ENCODE data around the gene GALNT8. TPM values are rescaled to one million over a fixed set of nuclear protein-coding genes. Genes with fewer than 3 reads are reported as not detected.

The GALNT8 gene
- total and polyA plus RNA-seq, 4 donors: 0.09 to 1.3 (median 0.35) TPM

DNA sequence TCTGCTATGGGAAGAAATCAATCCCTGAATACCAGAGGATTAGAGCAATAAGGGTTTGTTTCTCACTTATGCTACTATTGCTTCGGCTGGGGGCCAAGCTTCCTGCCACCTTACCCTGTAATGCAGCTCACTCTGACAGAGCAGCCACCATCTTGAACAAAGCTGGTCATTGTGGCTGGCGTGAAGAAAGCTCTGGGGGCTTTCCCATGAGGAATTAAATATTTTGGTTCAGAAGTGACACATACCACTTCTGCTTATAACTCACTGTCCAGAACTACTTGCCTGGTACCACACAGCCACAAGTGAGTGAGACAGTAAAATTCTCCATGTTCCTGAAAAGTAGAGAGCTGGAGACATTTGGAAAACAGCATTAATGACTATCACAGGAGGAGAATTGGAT lies 82.6 kb downstream of the GALNT8 start:
- DNase-seq: no peak
- TF ChIP-seq, protein P1, sequence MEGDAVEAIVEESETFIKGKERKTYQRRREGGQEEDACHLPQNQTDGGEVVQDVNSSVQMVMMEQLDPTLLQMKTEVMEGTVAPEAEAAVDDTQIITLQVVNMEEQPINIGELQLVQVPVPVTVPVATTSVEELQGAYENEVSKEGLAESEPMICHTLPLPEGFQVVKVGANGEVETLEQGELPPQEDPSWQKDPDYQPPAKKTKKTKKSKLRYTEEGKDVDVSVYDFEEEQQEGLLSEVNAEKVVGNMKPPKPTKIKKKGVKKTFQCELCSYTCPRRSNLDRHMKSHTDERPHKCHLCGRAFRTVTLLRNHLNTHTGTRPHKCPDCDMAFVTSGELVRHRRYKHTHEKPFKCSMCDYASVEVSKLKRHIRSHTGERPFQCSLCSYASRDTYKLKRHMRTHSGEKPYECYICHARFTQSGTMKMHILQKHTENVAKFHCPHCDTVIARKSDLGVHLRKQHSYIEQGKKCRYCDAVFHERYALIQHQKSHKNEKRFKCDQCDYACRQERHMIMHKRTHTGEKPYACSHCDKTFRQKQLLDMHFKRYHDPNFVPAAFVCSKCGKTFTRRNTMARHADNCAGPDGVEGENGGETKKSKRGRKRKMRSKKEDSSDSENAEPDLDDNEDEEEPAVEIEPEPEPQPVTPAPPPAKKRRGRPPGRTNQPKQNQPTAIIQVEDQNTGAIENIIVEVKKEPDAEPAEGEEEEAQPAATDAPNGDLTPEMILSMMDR (IDR thresholded peaks at IDR 0.05; ENCODE audit: control extremely low read depth, extremely low read depth): no peak
- Histone ChIP-seq H3K4me1 (ENCODE audit: control insufficient read depth in 5 of 5, insufficient read depth in 5 of 5, low read length in 5 of 5) (no peaks in the 10 kb centered on the region), H3K4me3 (no peak overlapping the region), H3K9ac (ENCODE audit: insufficient read depth in 1 of 2, low read length in 2 of 2) (no peak overlapping the region), H3K9me3 (ENCODE audit: control insufficient read depth in 4 of 4, insufficient read depth in 3 of 4, low read length in 3 of 4) (peaks cover 0 to 3% (median 0%) of the 10 kb centered on the region in 4 donors), H3K36me3 (ENCODE audit: control insufficient read depth in 4 of 4, insufficient read depth in 4 of 4, low read length in 4 of 4) (no peaks in the 10 kb centered on the region), H3K27me3 (ENCODE audit: control insufficient read depth in 3 of 3, insufficient read depth in 3 of 3, low read length in 2 of 3) (peaks cover 0 to 32% (median 11%) of the 10 kb centered on the region in 3 donors), H3K27ac (ENCODE audit: low read depth in 1 of 2, low read length in 1 of 2) (no peak overlapping the region)
- 76 to 80% methylated on average over 2 of the region's 2 CpGs for WGBS, 2 donors
- no peak for ATAC-seq (ENCODE audit: insufficient read depth, low FRiP score)

DNA sequence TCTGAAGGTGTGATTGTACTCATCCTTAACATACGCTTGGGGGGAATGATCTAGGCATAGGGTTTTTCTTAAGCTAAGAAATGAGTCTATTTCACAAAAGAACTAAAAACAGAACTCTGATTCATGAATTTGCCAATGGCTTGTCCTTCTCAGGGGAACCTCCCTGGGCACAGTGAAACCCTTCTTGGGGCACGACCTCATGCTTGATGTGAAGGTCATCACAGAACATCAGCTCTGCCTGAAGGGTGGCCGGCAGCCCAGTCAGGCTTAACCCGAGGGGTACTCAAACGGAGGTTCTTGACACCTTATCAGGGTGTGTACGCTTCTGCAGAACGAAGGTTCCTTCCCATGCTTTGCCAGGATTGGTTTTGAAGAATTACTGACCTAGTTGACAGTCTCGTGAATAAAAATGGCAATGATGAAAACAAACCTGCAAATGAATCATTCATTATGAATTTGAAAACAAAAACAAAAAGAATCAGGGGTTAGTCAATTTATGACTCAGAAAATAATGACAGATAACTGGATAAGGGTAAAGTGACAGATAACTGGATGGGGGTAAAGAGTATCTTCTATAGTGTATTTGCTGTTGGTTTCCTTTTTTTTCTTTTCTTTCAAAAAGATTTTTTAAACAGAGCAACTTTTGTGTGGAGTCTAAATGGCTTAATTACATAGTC lies 86.4 kb downstream of the GALNT8 start:
- peaks cover 0 to 6% (median 0%) of the 10 kb centered on the region in 4 donors for H3K9me3 ChIP-seq (ENCODE audit: control insufficient read depth in 4 of 4, insufficient read depth in 3 of 4, low read length in 3 of 4)
- no peaks in the 10 kb centered on the region for H3K36me3 ChIP-seq (ENCODE audit: control insufficient read depth in 4 of 4, insufficient read depth in 4 of 4, low read length in 4 of 4)
- H3K27me3 ChIP-seq (ENCODE audit: control insufficient read depth in 3 of 3, insufficient read depth in 3 of 3, low read length in 2 of 3): peaks cover 8 to 49% (median 20%) of the 10 kb centered on the region in 3 donors
- DNase-seq (no peak), ATAC-seq (ENCODE audit: insufficient read depth, low FRiP score) (no peak)
- no peak overlapping the region for H3K4me3 ChIP-seq
- no peak overlapping the region for H3K9ac ChIP-seq (ENCODE audit: insufficient read depth in 1 of 2, low read length in 2 of 2)
- TF ChIP-seq, protein P1 (IDR thresholded peaks at IDR 0.05; ENCODE audit: control extremely low read depth, extremely low read depth): no peak
- peaks cover 0 to 13% (median 3%) of the 10 kb centered on the region in 5 donors for H3K4me1 ChIP-seq (ENCODE audit: control insufficient read depth in 5 of 5, insufficient read depth in 5 of 5, low read length in 5 of 5)
- 66 to 86% methylated on average over 8 of the region's 8 CpGs for WGBS, 2 donors
- no peak overlapping the region for H3K27ac ChIP-seq (ENCODE audit: low read depth in 1 of 2, low read length in 1 of 2)

DNA sequence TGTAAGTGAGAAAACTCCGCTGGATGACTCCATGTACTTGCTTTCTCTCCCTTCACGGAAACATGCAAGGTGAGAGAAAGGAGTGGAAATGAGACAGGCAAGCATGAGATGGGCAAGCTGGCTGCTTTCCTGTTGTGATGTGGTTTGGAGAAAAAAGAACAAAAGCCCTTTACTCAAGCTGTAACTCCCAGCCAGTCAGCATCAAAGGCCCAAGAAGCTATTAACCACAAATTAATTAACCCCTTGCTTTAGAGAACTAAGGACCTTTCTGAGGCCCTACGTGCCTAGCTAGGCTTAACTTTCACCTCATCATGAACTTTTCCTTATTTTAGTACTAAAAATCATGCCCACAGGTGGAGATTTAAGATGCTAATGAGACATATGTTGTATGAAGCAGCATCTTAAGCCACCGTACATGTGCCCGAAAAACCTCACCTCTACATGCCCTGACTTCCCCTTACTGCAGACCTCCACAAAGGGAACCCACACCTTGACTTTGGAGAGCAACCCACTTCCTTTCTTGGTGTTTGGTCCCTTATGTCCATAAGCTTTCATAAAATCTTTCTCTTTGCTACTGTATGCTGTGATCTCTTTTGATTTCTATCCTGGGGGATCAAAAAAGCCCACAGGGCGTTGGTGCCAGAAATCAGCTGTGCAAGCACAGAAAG lies 87.0 kb downstream of the GALNT8 start:
- no peak for DNase-seq
- Histone ChIP-seq H3K9me3 (ENCODE audit: control insufficient read depth in 4 of 4, insufficient read depth in 3 of 4, low read length in 3 of 4) (peaks cover 0 to 6% (median 0%) of the 10 kb centered on the region in 4 donors), H3K27ac (ENCODE audit: low read depth in 1 of 2, low read length in 1 of 2) (no peak overlapping the region), H3K9ac (ENCODE audit: insufficient read depth in 1 of 2, low read length in 2 of 2) (no peak overlapping the region), H3K4me3 (no peak overlapping the region), H3K27me3 (ENCODE audit: control insufficient read depth in 3 of 3, insufficient read depth in 3 of 3, low read length in 2 of 3) (peaks cover 8 to 52% (median 23%) of the 10 kb centered on the region in 3 donors), H3K36me3 (ENCODE audit: control insufficient read depth in 4 of 4, insufficient read depth in 4 of 4, low read length in 4 of 4) (no peaks in the 10 kb centered on the region), H3K4me1 (ENCODE audit: control insufficient read depth in 5 of 5, insufficient read depth in 5 of 5, low read length in 5 of 5) (peaks cover 0 to 13% (median 3%) of the 10 kb centered on the region in 5 donors)
- ATAC-seq (ENCODE audit: insufficient read depth, low FRiP score): no peak
- 59% methylated on average over 6 of the region's 6 CpGs for WGBS, 2 donors
- TF ChIP-seq, protein P1 (IDR thresholded peaks at IDR 0.05; ENCODE audit: control extremely low read depth, extremely low read depth): no peak
